ENCODE data around the gene PNCK.

- TF ChIP-seq ZNF274 (IDR thresholded peaks at IDR 0.05; ENCODE audit: low read depth, low read length) = no peak
- no peak for TF ChIP-seq SUZ12 (IDR thresholded peaks at IDR 0.05; ENCODE audit: extremely low read depth, insufficient read depth, insufficient read length)
- TF ChIP-seq YY1 (IDR thresholded peaks at IDR 0.05; ENCODE audit: insufficient read depth, insufficient read length) = no peak
Measured at GRCh38 chrX:153696100-153696499, 22.5 kb upstream of the PNCK start.

Data from NT2/D1 (cell line).